ENCODE measurements around the gene PRICKLE2.

The PRICKLE2 gene

GRCh38 chr3:64130436-64130835, 94.8 kb downstream of the PRICKLE2 start:
- Histone ChIP-seq H3K4me1 (ENCODE audit: control insufficient read depth, insufficient read depth, low read length) (peaks cover 4% of the 10 kb centered on the region), H3K27ac (ENCODE audit: extremely low read depth, low read depth, low read length) (no peak overlapping the region), H3K4me3 (ENCODE audit: low read depth, low read length) (no peak overlapping the region), H3K9me3 (ENCODE audit: control insufficient read depth, insufficient read depth, low read depth, low read length) (no peaks in the 10 kb centered on the region), H3K36me3 (ENCODE audit: control insufficient read depth in 2 of 2, insufficient read depth in 1 of 2, low read length in 2 of 2) (no peaks in the 10 kb centered on the region)
- ChIA-PET CTCF (interaction anchor here (0.6 to 1.0 kb wide), 3 partner anchors 100 to 332 kb away, joined by 3 to 5 read pairs (median 3); no protein-coding TSS in a partner anchor), POLR2A (interaction anchor here (0.6 kb wide), 1 partner anchor 191 kb away, joined by 3 read pairs; no protein-coding TSS in a partner anchor)
- TF ChIP-seq, protein P1, sequence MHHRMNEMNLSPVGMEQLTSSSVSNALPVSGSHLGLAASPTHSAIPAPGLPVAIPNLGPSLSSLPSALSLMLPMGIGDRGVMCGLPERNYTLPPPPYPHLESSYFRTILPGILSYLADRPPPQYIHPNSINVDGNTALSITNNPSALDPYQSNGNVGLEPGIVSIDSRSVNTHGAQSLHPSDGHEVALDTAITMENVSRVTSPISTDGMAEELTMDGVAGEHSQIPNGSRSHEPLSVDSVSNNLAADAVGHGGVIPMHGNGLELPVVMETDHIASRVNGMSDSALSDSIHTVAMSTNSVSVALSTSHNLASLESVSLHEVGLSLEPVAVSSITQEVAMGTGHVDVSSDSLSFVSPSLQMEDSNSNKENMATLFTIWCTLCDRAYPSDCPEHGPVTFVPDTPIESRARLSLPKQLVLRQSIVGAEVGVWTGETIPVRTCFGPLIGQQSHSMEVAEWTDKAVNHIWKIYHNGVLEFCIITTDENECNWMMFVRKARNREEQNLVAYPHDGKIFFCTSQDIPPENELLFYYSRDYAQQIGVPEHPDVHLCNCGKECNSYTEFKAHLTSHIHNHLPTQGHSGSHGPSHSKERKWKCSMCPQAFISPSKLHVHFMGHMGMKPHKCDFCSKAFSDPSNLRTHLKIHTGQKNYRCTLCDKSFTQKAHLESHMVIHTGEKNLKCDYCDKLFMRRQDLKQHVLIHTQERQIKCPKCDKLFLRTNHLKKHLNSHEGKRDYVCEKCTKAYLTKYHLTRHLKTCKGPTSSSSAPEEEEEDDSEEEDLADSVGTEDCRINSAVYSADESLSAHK (tag by site-specific recombination; IDR thresholded peaks at IDR 0.05) = no peak
- TF ChIP-seq ZNF791 (tag by site-specific recombination; IDR thresholded peaks at IDR 0.05) = no peak
- no peak for TF ChIP-seq ZBTB17 (tag by site-specific recombination; IDR thresholded peaks at IDR 0.05)
- TF ChIP-seq, protein P2, sequence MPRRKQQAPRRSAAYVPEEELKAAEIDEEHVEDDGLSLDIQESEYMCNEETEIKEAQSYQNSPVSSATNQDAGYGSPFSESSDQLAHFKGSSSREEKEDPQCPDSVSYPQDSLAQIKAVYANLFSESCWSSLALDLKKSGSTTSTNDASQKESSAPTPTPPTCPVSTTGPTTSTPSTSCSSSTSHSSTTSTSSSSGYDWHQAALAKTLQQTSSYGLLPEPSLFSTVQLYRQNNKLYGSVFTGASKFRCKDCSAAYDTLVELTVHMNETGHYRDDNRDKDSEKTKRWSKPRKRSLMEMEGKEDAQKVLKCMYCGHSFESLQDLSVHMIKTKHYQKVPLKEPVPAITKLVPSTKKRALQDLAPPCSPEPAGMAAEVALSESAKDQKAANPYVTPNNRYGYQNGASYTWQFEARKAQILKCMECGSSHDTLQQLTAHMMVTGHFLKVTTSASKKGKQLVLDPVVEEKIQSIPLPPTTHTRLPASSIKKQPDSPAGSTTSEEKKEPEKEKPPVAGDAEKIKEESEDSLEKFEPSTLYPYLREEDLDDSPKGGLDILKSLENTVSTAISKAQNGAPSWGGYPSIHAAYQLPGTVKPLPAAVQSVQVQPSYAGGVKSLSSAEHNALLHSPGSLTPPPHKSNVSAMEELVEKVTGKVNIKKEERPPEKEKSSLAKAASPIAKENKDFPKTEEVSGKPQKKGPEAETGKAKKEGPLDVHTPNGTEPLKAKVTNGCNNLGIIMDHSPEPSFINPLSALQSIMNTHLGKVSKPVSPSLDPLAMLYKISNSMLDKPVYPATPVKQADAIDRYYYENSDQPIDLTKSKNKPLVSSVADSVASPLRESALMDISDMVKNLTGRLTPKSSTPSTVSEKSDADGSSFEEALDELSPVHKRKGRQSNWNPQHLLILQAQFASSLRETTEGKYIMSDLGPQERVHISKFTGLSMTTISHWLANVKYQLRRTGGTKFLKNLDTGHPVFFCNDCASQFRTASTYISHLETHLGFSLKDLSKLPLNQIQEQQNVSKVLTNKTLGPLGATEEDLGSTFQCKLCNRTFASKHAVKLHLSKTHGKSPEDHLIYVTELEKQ (tag by site-specific recombination; IDR thresholded peaks at IDR 0.05; ENCODE audit: borderline replicate concordance) = no peak
- TF ChIP-seq, protein P3, sequence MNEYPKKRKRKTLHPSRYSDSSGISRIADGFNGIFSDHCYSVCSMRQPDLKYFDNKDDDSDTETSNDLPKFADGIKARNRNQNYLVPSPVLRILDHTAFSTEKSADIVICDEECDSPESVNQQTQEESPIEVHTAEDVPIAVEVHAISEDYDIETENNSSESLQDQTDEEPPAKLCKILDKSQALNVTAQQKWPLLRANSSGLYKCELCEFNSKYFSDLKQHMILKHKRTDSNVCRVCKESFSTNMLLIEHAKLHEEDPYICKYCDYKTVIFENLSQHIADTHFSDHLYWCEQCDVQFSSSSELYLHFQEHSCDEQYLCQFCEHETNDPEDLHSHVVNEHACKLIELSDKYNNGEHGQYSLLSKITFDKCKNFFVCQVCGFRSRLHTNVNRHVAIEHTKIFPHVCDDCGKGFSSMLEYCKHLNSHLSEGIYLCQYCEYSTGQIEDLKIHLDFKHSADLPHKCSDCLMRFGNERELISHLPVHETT (tag by site-specific recombination; IDR thresholded peaks at IDR 0.05) = no peak
- no peak for TF ChIP-seq ZNF768 (tag by site-specific recombination; IDR thresholded peaks at IDR 0.05)
- no peak for TF ChIP-seq KLF16 (tag by site-specific recombination; IDR thresholded peaks at IDR 0.05)
- no peak for TF ChIP-seq ZBTB20 (tag by site-specific recombination; IDR thresholded peaks at IDR 0.05)
- no peak for TF ChIP-seq ZNF501 (tag by site-specific recombination; IDR thresholded peaks at IDR 0.05)
- no peak for TF ChIP-seq ZNF184 (tag by site-specific recombination; IDR thresholded peaks at IDR 0.05)
- no peak for TF ChIP-seq ZNF221 (tag by site-specific recombination; IDR thresholded peaks at IDR 0.05; ENCODE audit: borderline replicate concordance)
- no peak for TF ChIP-seq ZNF354C (tag by site-specific recombination; IDR thresholded peaks at IDR 0.05; ENCODE audit: borderline replicate concordance, low read depth)
- TF ChIP-seq, protein P4, sequence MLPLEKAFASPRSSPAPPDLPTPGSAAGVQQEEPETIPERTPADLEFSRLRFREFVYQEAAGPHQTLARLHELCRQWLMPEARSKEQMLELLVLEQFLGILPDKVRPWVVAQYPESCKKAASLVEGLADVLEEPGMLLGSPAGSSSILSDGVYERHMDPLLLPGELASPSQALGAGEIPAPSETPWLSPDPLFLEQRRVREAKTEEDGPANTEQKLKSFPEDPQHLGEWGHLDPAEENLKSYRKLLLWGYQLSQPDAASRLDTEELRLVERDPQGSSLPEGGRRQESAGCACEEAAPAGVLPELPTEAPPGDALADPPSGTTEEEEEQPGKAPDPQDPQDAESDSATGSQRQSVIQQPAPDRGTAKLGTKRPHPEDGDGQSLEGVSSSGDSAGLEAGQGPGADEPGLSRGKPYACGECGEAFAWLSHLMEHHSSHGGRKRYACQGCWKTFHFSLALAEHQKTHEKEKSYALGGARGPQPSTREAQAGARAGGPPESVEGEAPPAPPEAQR (tag by site-specific recombination; IDR thresholded peaks at IDR 0.05) = no peak
- no peak for TF ChIP-seq ZNF548 (tag by site-specific recombination; IDR thresholded peaks at IDR 0.05)
- TF ChIP-seq GFI1B (tag by site-specific recombination; IDR thresholded peaks at IDR 0.05) = no peak
- TF ChIP-seq ZNF521 (tag by site-specific recombination; IDR thresholded peaks at IDR 0.05) = no peak
- no peak for TF ChIP-seq ZNF404 (tag by site-specific recombination; IDR thresholded peaks at IDR 0.05)

GRCh38 chr3:64129581-64129980, 95.7 kb downstream of the PRICKLE2 start:
- no peaks in the 10 kb centered on the region for H3K36me3 ChIP-seq (ENCODE audit: control insufficient read depth in 2 of 2, insufficient read depth in 1 of 2, low read length in 2 of 2)
- CTCF ChIA-PET = no interaction called here
- TF ChIP-seq, protein P5, sequence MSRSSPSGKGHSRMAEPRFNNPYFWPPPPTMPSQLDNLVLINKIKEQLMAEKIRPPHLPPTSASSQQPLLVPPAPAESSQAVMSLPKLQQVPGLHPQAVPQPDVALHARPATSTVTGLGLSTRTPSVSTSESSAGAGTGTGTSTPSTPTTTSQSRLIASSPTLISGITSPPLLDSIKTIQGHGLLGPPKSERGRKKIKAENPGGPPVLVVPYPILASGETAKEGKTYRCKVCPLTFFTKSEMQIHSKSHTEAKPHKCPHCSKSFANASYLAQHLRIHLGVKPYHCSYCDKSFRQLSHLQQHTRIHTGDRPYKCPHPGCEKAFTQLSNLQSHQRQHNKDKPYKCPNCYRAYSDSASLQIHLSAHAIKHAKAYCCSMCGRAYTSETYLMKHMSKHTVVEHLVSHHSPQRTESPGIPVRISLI (tag by site-specific recombination; IDR thresholded peaks at IDR 0.05) = no peak
- no peak for TF ChIP-seq ZNF544 (tag by site-specific recombination; IDR thresholded peaks at IDR 0.05)
- TF ChIP-seq ZNF76 (tag by site-specific recombination; IDR thresholded peaks at IDR 0.05; ENCODE audit: borderline replicate concordance, low read depth) = no peak
- no peak for TF ChIP-seq ZNF221 (tag by site-specific recombination; IDR thresholded peaks at IDR 0.05; ENCODE audit: borderline replicate concordance)
- 0 out of 2 replicates have a peak, but pooled peaks have one; percentile 45 for TF ChIP-seq ZBTB20 (tag by site-specific recombination; IDR thresholded peaks at IDR 0.05)
- TF ChIP-seq ZEB2 (tag by site-specific recombination; IDR thresholded peaks at IDR 0.05) = no peak
- H3K9me3 ChIP-seq (ENCODE audit: control insufficient read depth, insufficient read depth, low read depth, low read length) = no peaks in the 10 kb centered on the region
- POLR2A ChIA-PET = no interaction called here
- H3K4me3 ChIP-seq (ENCODE audit: low read depth, low read length) = no peak overlapping the region
- peaks cover 4% of the 10 kb centered on the region for H3K4me1 ChIP-seq (ENCODE audit: control insufficient read depth, insufficient read depth, low read length)
- no peak overlapping the region for H3K27ac ChIP-seq (ENCODE audit: extremely low read depth, low read depth, low read length)

Data from HEK293 (cell line).